ENCODE results near the gene TPSB2.
A peak's percentile ranks its signal among the peaks of the same experiment; 100 is the strongest.
"Not testable (repeated sequence)": the region's sequence is repeated elsewhere in the genome, so short reads cannot be mapped to it uniquely, and the experiment has no call there.

Gene TPSB2

GRCh38 chr16:1259760-1260068 is 29.7 kb upstream of the TPSB2 start:
- no peak for TF ChIP-seq CTCF (IDR thresholded peaks at IDR 0.05; ENCODE audit: control insufficient read depth, extremely low read depth, insufficient read depth)
- H3K4me3 ChIP-seq (ENCODE audit: low read depth, low read length), result no peak overlapping the region
- no peak for DNase-seq (ENCODE audit: low read depth)

GRCh38 chr16:1258906-1259759 is 29.1 kb upstream of the TPSB2 start:
- no peak for DNase-seq (ENCODE audit: low read depth)
- H3K4me3 ChIP-seq (ENCODE audit: low read depth, low read length), result peak overlapping the region; percentile 23; the same call in 1 of the 2 replicates

GRCh38 chr16:1258225-1258600 is 28.2 kb upstream of the TPSB2 start:
- TF ChIP-seq CTCF (IDR thresholded peaks at IDR 0.05; ENCODE audit: control insufficient read depth, extremely low read depth, insufficient read depth), result no peak
- no peak for DNase-seq (ENCODE audit: low read depth)
- H3K4me3 ChIP-seq (ENCODE audit: low read depth, low read length), result no peak overlapping the region

More at GRCh38 chr16:1258906-1259759, 29.1 kb upstream of the TPSB2 start:
- TF ChIP-seq CTCF (IDR thresholded peaks at IDR 0.05; ENCODE audit: control insufficient read depth, extremely low read depth, insufficient read depth), result no peak

GRCh38 chr16:1257561-1258224 is 27.7 kb upstream of the TPSB2 start:
- H3K4me3 ChIP-seq (ENCODE audit: low read depth, low read length), result no peak overlapping the region
- DNase-seq (ENCODE audit: low read depth), result no peak
- TF ChIP-seq CTCF (IDR thresholded peaks at IDR 0.05; ENCODE audit: control insufficient read depth, extremely low read depth, insufficient read depth), result no peak

GRCh38 chr16:1256874-1257322 is 26.9 kb upstream of the TPSB2 start:
- no peak for DNase-seq (ENCODE audit: low read depth)
- TF ChIP-seq CTCF (IDR thresholded peaks at IDR 0.05; ENCODE audit: control insufficient read depth, extremely low read depth, insufficient read depth), result no peak
- H3K4me3 ChIP-seq (ENCODE audit: low read depth, low read length), result no peak overlapping the region

GRCh38 chr16:1256296-1256873 is 26.4 kb upstream of the TPSB2 start:
- not testable (repeated sequence) for H3K4me3 ChIP-seq (ENCODE audit: low read depth, low read length); DNase-seq (ENCODE audit: low read depth)

GRCh38 chr16:1255276-1256122 is 25.5 kb upstream of the TPSB2 start, which contains the start of gene TPSD1:
Gene TPSD1 (plus strand): TSS chr16:1256069. CDS start chr16:1256281, 212 bp downstream.
- not testable (repeated sequence) for DNase-seq (ENCODE audit: low read depth); H3K4me3 ChIP-seq (ENCODE audit: low read depth, low read length)

- H3K4me3 ChIP-seq (ENCODE audit: low read depth, low read length); DNase-seq (ENCODE audit: low read depth): not testable (repeated sequence)
Observed at GRCh38 chr16:1254821-1255220, 24.8 kb upstream of the TPSB2 start.

GRCh38 chr16:1253701-1254364 is 23.8 kb upstream of the TPSB2 start:
- H3K4me3 ChIP-seq (ENCODE audit: low read depth, low read length); DNase-seq (ENCODE audit: low read depth): not testable (repeated sequence)

- DNase-seq (ENCODE audit: low read depth), result not testable (repeated sequence)
Observed at GRCh38 chr16:1249031-1249755, 19.2 kb upstream of the TPSB2 start.

More at GRCh38 chr16:1249031-1249755, 19.2 kb upstream of the TPSB2 start:
- not testable (repeated sequence) for H3K4me3 ChIP-seq (ENCODE audit: low read depth, low read length)
